AG10803 (cell line): Measurements from ENCODE around the gene EDC4.
A peak's percentile ranks its signal among the peaks of the same experiment; 100 is the strongest.

Experiments
- DNase-seq: peaks from one replicate; pipeline ENCODE4 v3.0.0; 2010; ENCODE audit warnings: low read depth
- H3K4me3 ChIP-seq: 2 replicates; pipeline ENCODE4 v1.5.1; 2011; ENCODE audit warnings: mild to moderate bottlenecking, low read length, control low read depth
- TF ChIP-seq, protein P1 (sequence below): conservative IDR thresholded peaks from 2 replicates; pipeline ENCODE4 v1.5.1; 2011; ENCODE audit warnings: mild to moderate bottlenecking, low read length, control low read depth, inconsistent platforms

Gene EDC4

GRCh38 chr16:67844497-67844896, 28.4 kb upstream of the EDC4 start:
- TF ChIP-seq, protein P1, sequence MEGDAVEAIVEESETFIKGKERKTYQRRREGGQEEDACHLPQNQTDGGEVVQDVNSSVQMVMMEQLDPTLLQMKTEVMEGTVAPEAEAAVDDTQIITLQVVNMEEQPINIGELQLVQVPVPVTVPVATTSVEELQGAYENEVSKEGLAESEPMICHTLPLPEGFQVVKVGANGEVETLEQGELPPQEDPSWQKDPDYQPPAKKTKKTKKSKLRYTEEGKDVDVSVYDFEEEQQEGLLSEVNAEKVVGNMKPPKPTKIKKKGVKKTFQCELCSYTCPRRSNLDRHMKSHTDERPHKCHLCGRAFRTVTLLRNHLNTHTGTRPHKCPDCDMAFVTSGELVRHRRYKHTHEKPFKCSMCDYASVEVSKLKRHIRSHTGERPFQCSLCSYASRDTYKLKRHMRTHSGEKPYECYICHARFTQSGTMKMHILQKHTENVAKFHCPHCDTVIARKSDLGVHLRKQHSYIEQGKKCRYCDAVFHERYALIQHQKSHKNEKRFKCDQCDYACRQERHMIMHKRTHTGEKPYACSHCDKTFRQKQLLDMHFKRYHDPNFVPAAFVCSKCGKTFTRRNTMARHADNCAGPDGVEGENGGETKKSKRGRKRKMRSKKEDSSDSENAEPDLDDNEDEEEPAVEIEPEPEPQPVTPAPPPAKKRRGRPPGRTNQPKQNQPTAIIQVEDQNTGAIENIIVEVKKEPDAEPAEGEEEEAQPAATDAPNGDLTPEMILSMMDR: peak; percentile 32
- H3K4me3 ChIP-seq: peak overlapping the region; percentile 8; the same call in 1 of the 2 replicates
- peak; percentile 37 for DNase-seq

- H3K4me3 ChIP-seq: peak overlapping the region; percentile 88
- TF ChIP-seq, protein P1: no peak
- DNase-seq: no peak
Measured at GRCh38 chr16:67845291-67846062, 27.4 kb upstream of the EDC4 start.

DNA sequence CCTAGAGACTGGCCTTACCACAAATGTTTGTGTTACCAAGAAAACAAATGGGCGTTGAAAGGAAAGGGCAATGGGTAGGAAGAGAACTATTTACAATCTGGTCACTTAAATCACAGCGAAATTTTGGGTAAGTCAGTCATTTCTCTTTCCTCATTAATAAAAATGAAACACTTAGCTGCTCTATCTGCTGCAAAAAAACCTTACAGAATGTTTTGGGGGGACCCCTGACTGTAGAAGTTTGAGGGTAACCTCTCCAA, 26.9 kb upstream of the EDC4 start:
- TF ChIP-seq, protein P1: no peak
- peak overlapping the region; percentile 88 for H3K4me3 ChIP-seq
- DNase-seq: no peak

- TF ChIP-seq, protein P1: no peak
- DNase-seq: peak; percentile 90
- H3K4me3 ChIP-seq: peak within 1 kb of the TSS; percentile 88
Measured at GRCh38 chr16:67846320-67847063, 26.4 kb upstream of the EDC4 start, which contains the start of gene NUTF2. TSS of gene NUTF2 (plus strand) at chr16:67846933. CDS start at chr16:67865131, 18,198 bp downstream.

GRCh38 chr16:67847064-67847861, 25.6 kb upstream of the EDC4 start, which contains the start of gene CENPT:
TSS of gene CENPT (minus strand) at chr16:67847693. CDS start at chr16:67833859, 13,834 bp downstream.
- peak within 1 kb of the TSS; percentile 88 for H3K4me3 ChIP-seq
- TF ChIP-seq, protein P1: no peak
- DNase-seq: peak; percentile 72

DNA sequence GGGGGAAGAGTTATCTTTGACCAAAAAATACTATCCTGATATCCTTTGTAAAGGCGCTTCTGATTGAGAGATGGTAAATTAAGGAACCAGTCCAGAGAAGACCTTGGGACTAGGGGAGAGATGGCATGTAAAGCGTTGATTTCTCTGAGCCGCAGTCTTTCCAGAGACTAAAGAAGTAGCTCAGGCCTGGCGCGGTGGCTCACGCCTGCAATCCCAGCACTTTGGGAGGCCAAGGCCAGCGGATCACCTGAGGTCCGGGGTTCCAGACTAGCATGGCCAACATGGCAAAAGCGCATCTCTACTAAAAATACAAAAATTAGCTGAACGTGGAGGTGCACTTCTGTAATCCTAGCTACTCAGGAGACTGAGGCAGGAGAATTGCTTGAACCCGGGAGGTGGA, 24.7 kb upstream of the EDC4 start:
- DNase-seq: no peak
- H3K4me3 ChIP-seq: peak overlapping the region; percentile 88
- TF ChIP-seq, protein P1: no peak
